B cell (primary cell): Measurements from ENCODE around the gene ATP7B. TPM values are rescaled to one million over a fixed set of nuclear protein-coding genes. Genes with fewer than 3 reads are reported as not detected.

Experiments
- ATAC-seq: fragments of 200-7000 bp; cut with Tn5 transposase; one replicate; pipeline ENCODE4 v1.10.0; 2021; ENCODE audit warnings: low read depth, mild to moderate bottlenecking, moderate number of reproducible peaks, moderate library complexity
- CTCF ChIA-PET: fragments of 350-600 bp; sonication (Branson Sonifier 250); formaldehyde crosslinking; loops from one replicate; lab custom pipeline; 2021; ENCODE audit warnings: antibody characterized with exemption, inconsistent platforms; lab: Charles Lee
- POLR2A ChIA-PET: fragments of 350-600 bp; sonication (Branson Sonifier 250); formaldehyde crosslinking; loops from one replicate; lab custom pipeline; 2021; ENCODE audit warnings: antibody characterized with exemption; lab: Charles Lee
- DNase-seq: peaks from one replicate; pipeline ENCODE4 v3.0.0; 2013
- H2AFZ ChIP-seq: 2 replicates; pipeline ENCODE4 v1.6.1; 2012; ENCODE audit warnings: mild to moderate bottlenecking, low read depth, low read length; ENCODE audit not compliant: insufficient read depth, poor library complexity, severe bottlenecking
- H3K27ac ChIP-seq, 2 donors: 1 replicate in 1 of 2; 2 replicates in 1 of 2; pipeline ENCODE4 v1.5.1; 2012 to 2013; ENCODE audit warnings: low read length in 2 of 2, mild to moderate bottlenecking in 2 of 2, moderate library complexity in 1 of 2
- H3K27me3 ChIP-seq, 4 experiments: fragments of 200-600 bp in 1 of 4; sonication (generic) in 1 of 4; replicated peaks in 1 of 4; 1 replicate in 2 of 4; 2 replicates in 2 of 4; pipeline versions ENCODE4 v1.6.1 to v1.7.0; 2013 to 2016; ENCODE audit warnings: low read length in 3 of 4, mild to moderate bottlenecking in 2 of 4, mixed read lengths in 1 of 4, moderate library complexity in 1 of 4; ENCODE audit not compliant: insufficient read depth in 4 of 4, control insufficient read depth in 3 of 4; ENCODE audit errors: control extremely low read depth in 1 of 4
- H3K36me3 ChIP-seq, 2 experiments: replicated peaks in 1 of 2; 1 replicate in 1 of 2; 2 replicates in 1 of 2; pipeline versions ENCODE4 v1.6.1 to v1.7.1; 2013; ENCODE audit warnings: low read length in 1 of 2; ENCODE audit not compliant: insufficient read depth in 2 of 2, control insufficient read depth in 1 of 2; ENCODE audit errors: control extremely low read depth in 1 of 2, extremely low read depth in 1 of 2
- H3K4me1 ChIP-seq, 2 donors: fragments of 200-600 bp in 1 of 2; sonication (generic) in 1 of 2; 1 replicate in 1 of 2; 2 replicates in 1 of 2; pipeline versions ENCODE4 v1.5.1 to v1.6.1; 2013 to 2017; ENCODE audit warnings: low read length in 2 of 2; ENCODE audit not compliant: control insufficient read depth in 2 of 2, insufficient read depth in 2 of 2
- H3K4me2 ChIP-seq: replicated peaks from 2 replicates; pipeline ENCODE3; 2012; ENCODE audit warnings: mild to moderate bottlenecking, low read depth, low read length; ENCODE audit not compliant: poor library complexity, severe bottlenecking
- H3K4me3 ChIP-seq, 5 experiments: fragments of 200-600 bp in 1 of 5; sonication (generic) in 1 of 5; 1 replicate in 3 of 5; 2 replicates in 2 of 5; pipeline versions ENCODE4 v1.5.1 to v1.7.0; 2011 to 2016; ENCODE audit warnings: low read length in 4 of 5, mild to moderate bottlenecking in 4 of 5, low read depth in 2 of 5, control low read depth in 1 of 5, moderate library complexity in 1 of 5; ENCODE audit not compliant: insufficient read depth in 1 of 5; ENCODE audit errors: control extremely low read depth in 1 of 5, extremely low read depth in 1 of 5
- H3K79me2 ChIP-seq: fragments of 200-600 bp; sonication (generic); one replicate; pipeline ENCODE4 v1.6.0; 2016; ENCODE audit warnings: low read length; ENCODE audit not compliant: control insufficient read depth, insufficient read depth
- H3K9ac ChIP-seq: fragments of 200-600 bp; sonication (generic); 2 replicates; pipeline ENCODE4 v1.6.1; 2017; ENCODE audit warnings: mild to moderate bottlenecking, low read length, moderate library complexity
- H3K9me3 ChIP-seq, 3 donors: one replicate each; pipeline versions ENCODE4 v1.6.1 to v1.7.1; 2013; ENCODE audit warnings: low read length in 2 of 3; ENCODE audit not compliant: control insufficient read depth in 2 of 3, insufficient read depth in 1 of 3; ENCODE audit errors: control extremely low read depth in 1 of 3
- H4K20me1 ChIP-seq: 2 replicates; pipeline ENCODE4 v1.6.0; 2012; ENCODE audit warnings: mild to moderate bottlenecking, low read length; ENCODE audit not compliant: insufficient read depth, control insufficient read depth, poor library complexity, severe bottlenecking
- H3K27ac Mint-ChIP-seq: one replicate; pipeline ENCODE4 v1.8.0; 2021; ENCODE audit warnings: mixed read lengths
- H3K27me3 Mint-ChIP-seq: one replicate; pipeline ENCODE4 v1.8.0; 2021; ENCODE audit warnings: mixed read lengths
- H3K4me1 Mint-ChIP-seq: one replicate; pipeline ENCODE4 v1.8.0; 2021; ENCODE audit warnings: mixed read lengths
- H3K4me3 Mint-ChIP-seq: one replicate; pipeline ENCODE4 v1.8.0; 2021; ENCODE audit warnings: mixed read lengths
- H3K9me3 Mint-ChIP-seq: one replicate; pipeline ENCODE4 v1.8.0; 2022; ENCODE audit warnings: mixed read lengths; ENCODE audit not compliant: insufficient read depth
- CTCF ChIP-seq: fragments of 200-600 bp; IDR thresholded peaks from one replicate; pipeline ENCODE4 v1.8.0; 2022; ENCODE audit warnings: antibody characterized with exemption, mild to moderate bottlenecking
- EZH2 ChIP-seq: IDR thresholded peaks from 2 replicates; pipeline ENCODE4 v1.6.1; 2012; ENCODE audit warnings: borderline replicate concordance, low read depth, mild to moderate bottlenecking, moderate library complexity, low read length; ENCODE audit not compliant: insufficient read depth, poor library complexity, severe bottlenecking
- WGBS: methylation state at CpG from one replicate; pipeline ENCODE4 v1.1.5; 2013; ENCODE audit warnings: missing lambda C conversion rate; ENCODE audit not compliant: insufficient coverage; 5-methylcytosine and 5-hydroxymethylcytosine counted together
- intact Hi-C: fragments of 100-400 bp; cut with micrococcal nuclease; formaldehyde crosslinking; loops from one replicate; pipeline ENCODE4 v1.10.0; 2022
- polyA plus RNA-seq: library from polyadenylated mRNA; depleted of rRNA; stranded (reverse); fragments of >200 nt; gene quantifications from 2 replicates; pipeline ENCODE4 v1.2.3, GENCODE V29; 2012
- total RNA-seq, 2 donors: library from RNA; stranded (reverse); fragments of 120-200 nt in 1 of 2; gene quantifications; 1 replicate in 1 of 2; 2 replicates in 1 of 2; pipeline versions ENCODE4 v1.2.3 to v1.2.4, GENCODE V29; 2013 to 2022

ATP7B gene
- total and polyA plus RNA-seq, 2 donors (not counting 1 experiment from before 2014, with no cell fraction given), result 0.10 to 0.91 TPM

DNA sequence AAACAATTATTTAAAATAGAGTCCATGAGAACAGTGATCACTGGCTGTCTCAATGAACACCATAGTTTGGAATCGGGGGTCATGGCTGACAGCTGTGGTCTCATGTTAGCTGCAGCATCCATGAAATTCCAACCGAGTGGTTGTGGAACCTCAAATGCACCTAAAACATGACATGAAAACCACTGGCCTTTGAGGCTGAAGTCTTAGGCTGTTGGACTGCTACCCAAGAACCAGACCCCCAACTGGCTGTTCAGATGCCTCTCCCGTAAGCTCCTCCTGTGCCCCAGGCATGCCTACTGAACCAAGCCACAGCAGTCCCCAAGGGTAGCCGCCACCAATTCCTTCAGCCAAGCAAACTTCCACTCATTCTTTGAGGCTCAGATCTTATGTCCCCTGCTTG, 50.5 kb downstream of the ATP7B start:
- Histone ChIP-seq H3K79me2 (no peaks in the 10 kb centered on the region), H3K9ac (no peak overlapping the region), H3K27ac (no peak overlapping the region), H3K27me3 (no peaks in the 10 kb centered on the region), H3K4me2 (no peak overlapping the region), H3K9me3 (no peaks in the 10 kb centered on the region), H3K36me3 (no peaks in the 10 kb centered on the region), H3K4me1 (peaks cover 4 to 11% of the 10 kb centered on the region in 2 donors), H4K20me1 (no peaks in the 10 kb centered on the region), H2AFZ (no peak overlapping the region), H3K4me3 (no peak overlapping the region)
- intact Hi-C loops, result no loop called here
- no peak overlapping the region for H3K27ac Mint-ChIP-seq
- no peak for TF ChIP-seq CTCF
- TF ChIP-seq EZH2, result no peak
- H3K9me3 Mint-ChIP-seq, result no peaks in the 10 kb centered on the region
- WGBS, result 95% methylated on average over 4 of the region's 4 CpGs
- H3K4me1 Mint-ChIP-seq, result peaks cover 18% of the 10 kb centered on the region
- no peak for DNase-seq
- POLR2A ChIA-PET, result no interaction called here
- H3K4me3 Mint-ChIP-seq, result no peak overlapping the region
- no peak for ATAC-seq
- CTCF ChIA-PET, result no interaction called here
- peaks cover 8% of the 10 kb centered on the region for H3K27me3 Mint-ChIP-seq

- Histone ChIP-seq H3K4me3 (no peak overlapping the region), H3K36me3 (no peaks in the 10 kb centered on the region), H4K20me1 (no peaks in the 10 kb centered on the region), H3K9ac (no peak overlapping the region), H3K9me3 (no peaks in the 10 kb centered on the region), H3K4me2 (peak overlapping the region; percentile 3), H3K27me3 (no peaks in the 10 kb centered on the region), H3K27ac (no peak overlapping the region), H3K79me2 (no peaks in the 10 kb centered on the region), H2AFZ (peak overlapping the region; percentile 52), H3K4me1 (peaks cover 4 to 11% of the 10 kb centered on the region in 2 donors)
- Mint-ChIP-seq H3K4me3 (no peak overlapping the region), H3K4me1 (peaks cover 18% of the 10 kb centered on the region), H3K27me3 (peaks cover 3% of the 10 kb centered on the region), H3K9me3 (no peaks in the 10 kb centered on the region), H3K27ac (no peak overlapping the region)
- DNase-seq (peak; percentile 36), ATAC-seq (peak; percentile 49)
- no peak for TF ChIP-seq EZH2
- no peak for TF ChIP-seq CTCF
- WGBS, result 87% methylated on average over 3 of the region's 3 CpGs
- POLR2A ChIA-PET, result no interaction called here
- CTCF ChIA-PET, result interaction anchor here (0.6 to 0.7 kb wide), 2 partner anchors 36 to 40 kb away, joined by 3 to 5 read pairs; no protein-coding TSS in a partner anchor
- intact Hi-C loops, result no loop called here
These were observed 51.5 kb downstream of the ATP7B start for GRCh38 chr13:51959773-51960172.
